HEK293 (cell line): ENCODE measurements around the gene COL6A5.
"Not testable (repeated sequence)": the region's sequence is repeated elsewhere in the genome, so short reads cannot be mapped to it uniquely, and the experiment has no call there.

Experiments
- CTCF ChIA-PET: fragments of 350-600 bp; formaldehyde crosslinking; extraction: SDS; loops from one replicate; lab custom pipeline; 2021; ENCODE audit warnings: antibody characterized with exemption; lab: Yijun Ruan, JAX
- POLR2A ChIA-PET: fragments of 300-600 bp; formaldehyde crosslinking; extraction: SDS; loops from one replicate; lab custom pipeline; 2020; ENCODE audit warnings: antibody characterized with exemption, inconsistent platforms; lab: Yijun Ruan, JAX
- H3K27ac ChIP-seq: fragments of 200-500 bp; sonication (Bioruptor generic); 2 replicates; pipeline ENCODE4 v1.5.1; 2014; ENCODE audit warnings: low read depth, low read length, control low read depth, inconsistent platforms; ENCODE audit errors: extremely low read depth
- H3K36me3 ChIP-seq, 2 experiments: fragments of 200-500 bp in 1 of 2; sonication (Bioruptor generic) in 1 of 2; 1 replicate in 1 of 2; 2 replicates in 1 of 2; pipeline ENCODE4 v1.5.1; 2014 to 2017; ENCODE audit warnings: inconsistent platforms in 2 of 2, low read length in 2 of 2; ENCODE audit not compliant: control insufficient read depth in 2 of 2, insufficient read depth in 1 of 2
- H3K4me1 ChIP-seq: fragments of 200-500 bp; sonication (Bioruptor generic); 2 replicates; pipeline ENCODE4 v1.5.1; 2014; ENCODE audit warnings: mild to moderate bottlenecking, low read length, inconsistent platforms; ENCODE audit not compliant: control insufficient read depth, insufficient read depth
- H3K4me3 ChIP-seq: 2 replicates; pipeline ENCODE4 v1.5.1; 2011; ENCODE audit warnings: low read depth, mild to moderate bottlenecking, control low read depth, low read length, moderate library complexity
- H3K9me3 ChIP-seq: fragments of 200-500 bp; sonication (Bioruptor generic); 2 replicates; pipeline ENCODE4 v1.5.1; 2014; ENCODE audit warnings: low read depth, low read length, inconsistent platforms; ENCODE audit not compliant: control insufficient read depth, insufficient read depth
- REST ChIP-seq: fragments of 450-650 bp; formaldehyde crosslinking; IDR thresholded peaks from 2 replicates; pipeline ENCODE4 v1.5.1; 2016; ENCODE audit warnings: missing biosample characterization, missing genetic modification characterization
- SCRT2 ChIP-seq: fragments of 450-650 bp; formaldehyde crosslinking; IDR thresholded peaks from 2 replicates; pipeline ENCODE4 v1.5.1; 2016; ENCODE audit warnings: missing biosample characterization, missing genetic modification characterization
- ZBTB20 ChIP-seq: fragments of 450-650 bp; formaldehyde crosslinking; IDR thresholded peaks from 2 replicates; pipeline ENCODE4 v1.5.1; 2016; ENCODE audit warnings: missing biosample characterization, missing genetic modification characterization
- ZNF10 ChIP-seq: fragments of 450-650 bp; formaldehyde crosslinking; IDR thresholded peaks from 2 replicates; pipeline ENCODE4 v1.5.1; 2017; ENCODE audit warnings: missing biosample characterization, missing genetic modification characterization
- ZNF184 ChIP-seq: fragments of 450-650 bp; IDR thresholded peaks from 2 replicates; pipeline ENCODE4 v1.5.1; 2018; ENCODE audit warnings: missing biosample characterization, mild to moderate bottlenecking, missing genetic modification characterization
- ZNF596 ChIP-seq: fragments of 450-650 bp; IDR thresholded peaks from 2 replicates; pipeline ENCODE4 v1.5.0; 2018; ENCODE audit warnings: missing biosample characterization, mild to moderate bottlenecking, missing genetic modification characterization, moderate library complexity
- ZNF623 ChIP-seq: fragments of 450-650 bp; formaldehyde crosslinking; IDR thresholded peaks from 2 replicates; pipeline ENCODE4 v1.5.1; 2016; ENCODE audit warnings: missing biosample characterization, missing genetic modification characterization
- ZNF626 ChIP-seq: fragments of 450-650 bp; sonication (Bioruptor Pico); formaldehyde crosslinking; IDR thresholded peaks from 2 replicates; pipeline ENCODE4 v1.5.1; 2018; ENCODE audit warnings: missing biosample characterization, missing genetic modification characterization, inconsistent platforms

The COL6A5 gene

GRCh38 chr3:130428871-130429712 is 83.6 kb downstream of the COL6A5 start:
- CTCF ChIA-PET: no interaction called here
- Histone ChIP-seq H3K36me3 (no peaks in the 10 kb centered on the region), H3K4me3 (no peak overlapping the region), H3K27ac (no peak overlapping the region), H3K9me3 (no peaks in the 10 kb centered on the region), H3K4me1 (peaks cover 14% of the 10 kb centered on the region)
- TF ChIP-seq ZNF184 (tag by site-specific recombination) (peak; percentile 93), ZNF596 (tag by site-specific recombination) (no peak)
- POLR2A ChIA-PET: no interaction called here

- Histone ChIP-seq H3K4me3 (no peak overlapping the region), H3K9me3 (no peaks in the 10 kb centered on the region), H3K36me3 (no peaks in the 10 kb centered on the region), H3K27ac (no peak overlapping the region), H3K4me1 (peaks cover 12% of the 10 kb centered on the region)
- ChIA-PET CTCF (no interaction called here), POLR2A (no interaction called here)
- TF ChIP-seq SCRT2 (no peak), ZNF626 (tag by site-specific recombination) (no peak)
Observed at GRCh38 chr3:130429713-130430023, 84.2 kb downstream of the COL6A5 start.

- H3K27ac ChIP-seq: no peak overlapping the region
- H3K4me3 ChIP-seq: no peak overlapping the region
- peaks cover 7% of the 10 kb centered on the region for H3K4me1 ChIP-seq
- ChIA-PET CTCF (no interaction called here), POLR2A (no interaction called here)
- no peaks in the 10 kb centered on the region for H3K9me3 ChIP-seq
- H3K36me3 ChIP-seq: no peaks in the 10 kb centered on the region
- TF ChIP-seq REST: no peak
- TF ChIP-seq, all 188 proteins: peak for 0
Observed at GRCh38 chr3:130430266-130430665, 84.8 kb downstream of the COL6A5 start.

- H3K4me1 ChIP-seq, CTCF ChIA-PET, H3K36me3 ChIP-seq, H3K27ac ChIP-seq, H3K4me3 ChIP-seq, POLR2A ChIA-PET, H3K9me3 ChIP-seq: not testable (repeated sequence)
Observed at GRCh38 chr3:130432086-130432485, 86.6 kb downstream of the COL6A5 start.

GRCh38 chr3:130433306-130433705 is 87.8 kb downstream of the COL6A5 start:
- Histone ChIP-seq H3K4me3 (no peak overlapping the region), H3K27ac (no peak overlapping the region), H3K36me3 (no peaks in the 10 kb centered on the region), H3K9me3 (no peaks in the 10 kb centered on the region), H3K4me1 (no peaks in the 10 kb centered on the region)
- TF ChIP-seq ZNF184 (tag by site-specific recombination) (no peak), ZBTB20 (tag by site-specific recombination) (no peak), ZNF623 (tag by site-specific recombination) (no peak), ZNF10 (tag by site-specific recombination) (no peak)
- ChIA-PET POLR2A (no interaction called here), CTCF (no interaction called here)
